GM18517 (cell line): ENCODE results near the gene CPZ.

Experiments
- ATAC-seq: cut with Tn5 transposase; IDR thresholded peaks from one replicate; pipeline ENCODE4 v1.9.1; 2021; ENCODE audit warnings: mild to moderate bottlenecking, moderate library complexity; ENCODE audit not compliant: unreplicated experiment

The CPZ gene

DNA sequence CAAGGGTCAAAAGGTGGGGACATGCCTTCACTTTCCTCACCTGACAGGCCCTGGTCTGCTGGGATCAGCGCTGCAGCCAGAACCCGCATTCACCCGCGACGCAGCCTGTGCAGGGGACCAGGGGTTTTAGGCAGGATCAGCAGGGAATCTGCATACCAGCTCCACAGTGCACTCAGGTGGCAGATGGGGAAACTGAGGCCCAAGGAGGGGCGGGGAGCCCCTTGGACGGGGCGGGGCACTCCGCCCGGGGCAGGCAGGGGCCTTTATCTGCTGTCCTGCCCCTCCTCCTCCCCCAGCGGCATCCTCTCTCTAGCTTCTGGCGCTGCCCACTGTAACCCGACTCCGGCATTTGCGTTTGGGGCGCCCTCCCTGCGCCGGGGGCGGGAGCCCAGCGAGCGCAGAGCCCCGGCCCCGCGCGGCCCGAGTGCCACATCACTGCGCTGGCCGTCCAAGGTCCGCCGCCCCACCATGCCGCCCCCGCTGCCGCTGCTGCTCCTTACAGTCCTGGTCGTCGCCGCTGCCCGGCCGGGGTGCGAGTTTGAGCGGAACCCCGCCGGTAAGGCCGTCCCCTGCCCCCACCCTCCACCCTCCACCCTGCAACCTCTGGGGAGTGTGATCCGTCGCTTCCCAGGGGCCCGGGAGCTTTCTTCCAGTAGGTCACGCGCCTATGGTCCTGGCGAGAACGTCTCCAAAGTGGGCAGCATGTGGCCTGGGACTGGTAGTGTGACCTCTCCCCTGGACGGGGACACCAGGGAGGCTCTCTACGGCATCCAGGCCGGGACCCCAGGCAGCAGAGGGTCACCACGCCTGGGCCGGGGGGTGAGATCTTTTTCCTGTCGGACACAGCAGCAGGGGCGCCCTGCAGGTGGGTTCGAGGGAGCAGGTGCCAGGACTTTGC, at the start of gene CPZ:
Gene CPZ, plus strand, starts transcription at position 400 of the 898 bp plus-strand sequence. Its CDS starts 69 bp downstream, at position 469.
- no peak for ATAC-seq

DNA sequence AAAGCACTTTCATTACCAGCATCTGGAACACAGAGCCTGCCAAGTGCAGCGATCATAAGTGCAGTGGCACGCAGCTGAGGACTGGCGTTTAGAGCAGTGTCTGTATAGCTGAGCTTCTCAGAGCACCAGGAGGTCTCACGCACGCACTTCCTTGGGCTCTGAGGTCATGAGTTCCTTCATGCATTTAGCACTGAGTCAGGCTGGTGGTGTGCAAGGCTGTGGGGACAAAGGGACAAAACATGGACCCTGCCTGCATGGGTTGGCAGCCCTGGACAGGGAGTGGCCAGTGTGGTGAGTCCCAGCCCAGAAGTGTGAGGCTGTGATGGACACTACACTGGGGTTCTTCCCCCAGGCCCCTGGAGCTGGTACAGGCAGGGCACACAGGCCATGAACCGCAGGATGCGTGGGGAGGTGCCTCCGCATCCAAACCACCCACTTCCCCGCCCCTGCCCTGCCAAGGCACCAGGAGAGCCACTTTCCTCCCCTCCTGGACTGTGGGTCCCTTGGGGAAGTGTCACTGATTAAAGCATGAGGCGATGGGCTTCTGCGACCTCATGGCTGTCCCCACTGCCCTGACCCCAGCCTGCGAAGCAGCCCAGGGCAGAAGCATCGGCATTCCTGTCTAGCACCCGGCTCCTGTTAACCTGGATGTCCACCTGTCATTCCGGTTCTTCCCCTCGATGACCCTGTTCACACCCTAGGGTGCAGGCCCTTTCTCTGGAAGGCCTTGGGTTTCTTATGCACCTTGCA, 49.6 kb upstream of the CPZ start:
- ATAC-seq: no peak

GRCh38 chr4:8543623-8544022, 48.9 kb upstream of the CPZ start:
- no peak for ATAC-seq

GRCh38 chr4:8544282-8544681, 48.3 kb upstream of the CPZ start:
- no peak for ATAC-seq

GRCh38 chr4:8544741-8545438, 47.7 kb upstream of the CPZ start:
- ATAC-seq: no peak

GRCh38 chr4:8545439-8545765, 47.2 kb upstream of the CPZ start:
- no peak for ATAC-seq

DNA sequence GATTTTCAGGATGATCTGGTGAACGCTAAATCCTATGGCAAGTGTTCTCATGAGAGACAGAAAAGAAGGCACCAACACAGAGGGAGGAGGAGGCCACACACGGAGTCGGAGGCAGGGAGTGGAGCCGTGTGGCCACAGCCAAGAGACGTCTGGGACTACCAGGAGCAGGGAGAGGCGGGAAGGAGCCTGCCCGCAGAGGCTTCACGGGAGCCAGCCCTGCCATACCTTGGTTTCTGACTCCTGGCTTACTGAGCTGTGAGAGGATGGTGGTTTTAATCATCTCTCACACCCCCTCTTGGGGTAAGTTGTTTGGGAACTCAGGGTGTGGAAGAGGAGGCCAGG, 45.8 kb upstream of the CPZ start:
- ATAC-seq: no peak

DNA sequence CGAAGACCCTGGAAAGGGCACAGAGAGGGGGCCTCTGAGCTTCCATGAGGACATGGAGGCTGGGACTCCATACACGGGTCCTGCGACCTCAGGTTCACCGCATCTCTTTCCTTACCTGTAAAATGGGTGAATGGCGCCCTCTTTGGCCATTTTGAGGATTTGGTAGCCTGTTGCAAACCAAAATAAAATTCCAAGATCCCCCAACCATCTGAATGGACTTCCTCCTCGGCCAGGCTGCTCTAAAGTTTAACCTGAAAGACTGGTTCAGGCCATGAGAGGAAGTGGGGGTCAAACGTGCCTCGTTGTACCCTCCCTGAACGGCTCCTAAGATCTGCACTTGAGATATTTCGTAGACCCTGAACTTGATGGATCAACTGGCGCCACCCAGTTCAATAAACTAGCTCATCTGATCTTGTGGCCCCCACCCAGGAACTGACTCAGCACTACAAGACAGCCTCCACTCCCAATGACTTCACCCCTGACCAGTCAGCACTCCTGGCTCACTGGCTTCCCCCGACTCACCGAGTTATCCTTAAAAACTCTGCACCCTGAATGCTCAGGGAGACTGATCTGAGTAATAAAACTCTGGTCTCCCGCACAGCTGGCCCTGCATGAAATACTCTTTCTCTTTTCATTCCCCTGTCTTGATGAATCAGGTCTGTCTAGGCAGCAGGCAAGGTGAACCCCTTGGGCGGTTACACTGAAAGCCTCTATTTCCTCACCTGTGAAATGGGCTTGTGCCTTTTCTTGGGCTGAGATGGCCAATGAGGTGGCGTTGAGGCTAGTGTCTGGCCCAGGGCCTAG, 45.3 kb upstream of the CPZ start:
- no peak for ATAC-seq

DNA sequence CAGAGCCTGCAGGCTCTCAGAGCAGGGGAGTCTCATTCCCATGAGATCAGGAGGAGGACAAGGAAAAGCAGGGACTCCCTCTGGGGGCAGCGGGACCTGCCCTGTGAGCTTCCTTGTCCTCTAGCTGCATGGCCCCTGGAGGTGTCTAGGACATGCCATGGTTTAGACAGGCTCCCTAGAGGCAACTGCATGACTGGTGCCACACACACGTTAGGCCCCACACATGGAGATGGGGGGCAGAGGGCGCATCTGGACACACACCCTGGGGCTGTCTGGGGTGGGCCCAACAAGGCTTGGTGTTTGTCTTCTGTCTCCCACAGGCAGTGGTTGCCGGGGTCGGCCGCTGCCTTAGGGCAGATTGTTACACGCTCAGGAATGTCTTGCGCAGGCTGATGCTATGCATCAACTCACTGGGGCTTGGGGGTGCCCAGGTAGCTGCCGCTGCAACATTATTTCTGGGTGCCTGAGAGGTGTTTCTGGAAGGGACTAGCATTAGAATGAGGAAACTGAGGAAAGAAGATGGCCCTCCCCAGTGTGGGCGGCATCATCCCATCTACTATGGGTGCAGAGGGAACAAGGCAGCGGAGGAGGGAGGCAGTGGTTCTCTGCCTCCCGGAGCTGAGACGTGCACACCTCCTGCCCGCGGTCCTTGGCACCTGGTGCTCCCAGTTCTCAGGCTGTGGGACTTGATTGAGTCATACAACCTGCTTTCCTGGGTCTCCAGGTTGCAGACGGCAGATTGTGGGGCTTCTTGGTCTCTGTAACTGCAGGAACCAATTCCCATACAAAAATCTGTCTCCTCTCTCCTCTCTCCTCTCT, 44.4 kb upstream of the CPZ start:
- ATAC-seq: no peak

- ATAC-seq: no peak
Observed at GRCh38 chr4:8548731-8549351, 43.7 kb upstream of the CPZ start.

GRCh38 chr4:8549352-8549931, 43.1 kb upstream of the CPZ start:
- no peak for ATAC-seq

GRCh38 chr4:8550691-8551090, 41.9 kb upstream of the CPZ start:
- ATAC-seq: no peak

DNA sequence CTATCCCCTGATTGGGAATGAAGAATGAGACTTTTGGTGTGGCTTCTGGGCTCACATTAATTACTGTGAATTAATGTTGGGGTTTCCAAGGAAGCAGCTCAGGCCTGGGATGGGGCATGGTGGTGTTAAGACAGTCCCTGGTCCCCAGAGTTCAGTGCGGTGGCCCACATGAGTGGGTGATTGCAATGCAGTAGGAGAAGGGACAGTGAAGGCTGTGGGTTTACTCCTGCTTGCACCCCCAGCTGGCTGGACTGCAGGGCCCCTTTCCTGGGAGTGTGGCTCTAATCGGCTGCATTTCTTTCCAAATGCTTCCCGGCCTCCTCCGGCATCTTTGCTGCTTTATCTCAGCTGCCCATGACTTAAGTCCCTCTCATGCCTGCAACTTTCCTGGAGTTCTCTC, 40.5 kb upstream of the CPZ start:
- no peak for ATAC-seq

DNA sequence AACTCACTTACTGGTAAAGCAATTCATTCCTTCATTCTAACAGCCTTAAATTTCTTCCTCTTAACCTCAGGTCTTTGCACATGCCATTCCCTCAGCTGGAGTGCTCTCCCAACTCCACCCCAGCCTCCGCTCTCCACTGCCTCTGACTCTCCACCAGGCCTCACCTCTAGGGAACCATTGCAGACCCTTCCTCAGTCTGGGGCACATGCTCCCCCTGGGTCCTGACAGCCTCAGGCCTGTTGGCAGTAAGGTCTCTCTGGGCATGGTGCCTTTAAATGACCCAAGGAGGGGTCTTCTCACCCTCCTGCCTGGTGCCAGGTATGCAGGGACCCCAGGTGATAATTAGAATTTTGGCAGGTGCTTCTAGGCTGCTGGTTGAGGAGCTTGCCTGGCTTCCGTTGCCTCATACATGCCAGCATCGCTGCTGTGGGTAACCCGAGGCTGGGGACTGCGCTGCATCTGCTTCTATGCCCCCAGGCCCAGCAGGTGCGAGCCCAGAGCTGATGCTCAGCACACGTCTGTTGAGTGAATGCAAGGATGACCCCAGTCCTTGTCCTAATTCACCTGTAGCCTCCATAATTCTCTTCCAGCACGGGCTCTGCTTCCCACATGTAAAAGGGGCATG, 39.9 kb upstream of the CPZ start:
- no peak for ATAC-seq

DNA sequence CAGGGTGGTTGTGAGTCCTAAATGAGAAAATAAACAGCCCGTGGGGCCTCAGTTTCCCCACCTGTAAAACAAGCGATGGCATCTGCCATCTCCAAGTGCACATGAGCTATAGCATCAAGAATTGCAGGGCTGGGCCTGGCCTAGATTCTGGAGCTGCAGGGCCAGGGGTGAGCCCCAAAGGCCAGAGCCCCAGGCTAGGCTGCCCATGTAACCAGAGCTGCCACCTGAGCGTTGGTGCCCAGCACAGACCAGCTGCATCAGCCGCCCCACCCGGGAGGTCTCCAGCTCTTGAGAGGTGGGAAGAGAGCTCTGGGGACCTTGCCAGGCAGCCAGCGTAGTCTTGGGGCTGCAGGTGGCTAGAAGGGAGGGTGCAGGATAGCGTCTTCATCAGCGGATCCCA, 39.3 kb upstream of the CPZ start:
- ATAC-seq: no peak

- no peak for ATAC-seq
Observed at GRCh38 chr4:8553991-8554405, 38.6 kb upstream of the CPZ start.

GRCh38 chr4:8554555-8555100, 37.9 kb upstream of the CPZ start:
- ATAC-seq: no peak

DNA sequence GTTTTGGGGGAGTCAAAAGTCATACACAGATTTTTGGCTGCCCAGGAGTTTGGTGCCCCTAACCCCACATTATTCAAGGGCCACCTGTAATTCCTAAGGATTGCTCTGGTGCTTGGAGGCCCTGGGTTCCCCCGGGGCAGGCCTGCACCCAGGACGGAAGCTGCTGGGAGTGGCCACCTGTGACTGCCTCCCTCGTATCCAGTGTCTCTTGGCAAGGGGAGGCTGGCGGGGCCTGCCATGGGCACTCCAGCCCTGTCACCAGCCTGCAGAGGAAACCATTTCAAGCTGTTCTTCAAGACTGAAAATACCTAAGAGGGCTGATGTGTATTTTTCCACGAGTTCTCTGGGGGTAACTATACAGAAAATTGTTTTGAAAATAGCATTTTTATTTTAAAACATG, 36.8 kb upstream of the CPZ start:
- no peak for ATAC-seq
